NOMO-1 treated with DMSO at 0.1 percent for 48 hours (cell line): ENCODE results near the gene NAB1.

ENCODE experiments used
- DNase-seq: peaks from one replicate; lab custom pipeline; 2025; ENCODE audit not compliant: unreplicated experiment; lab: John Stamatoyannopoulos, UW

Gene NAB1

GRCh38 chr2:190637281-190637734 is 11.6 kb upstream of the NAB1 start:
- peak; percentile 8 for DNase-seq

- no peak for DNase-seq
Observed at GRCh38 chr2:190637903-190638618, 10.8 kb upstream of the NAB1 start.

GRCh38 chr2:190640117-190640516 is 8.8 kb upstream of the NAB1 start:
- DNase-seq: no peak

- DNase-seq: no peak
Observed at GRCh38 chr2:190641469-190641868, 7.4 kb upstream of the NAB1 start.

GRCh38 chr2:190646780-190647522 is 1.9 kb upstream of the NAB1 start:
- no peak for DNase-seq

- DNase-seq: peak; percentile 57
Observed at GRCh38 chr2:190648289-190649034, 421 bp upstream of the NAB1 start.

GRCh38 chr2:190649798-190650390 is 1.0 kb downstream of the NAB1 start:
- DNase-seq: peak; percentile 42

- no peak for DNase-seq
Observed at GRCh38 chr2:190651413-190651812, 2.5 kb downstream of the NAB1 start.

- DNase-seq: no peak
Observed at GRCh38 chr2:190653231-190653630, 4.3 kb downstream of the NAB1 start.

GRCh38 chr2:190653931-190654330 is 5.0 kb downstream of the NAB1 start:
- no peak for DNase-seq

GRCh38 chr2:190655113-190655512 is 6.2 kb downstream of the NAB1 start:
- no peak for DNase-seq

- DNase-seq: no peak
Observed at GRCh38 chr2:190655570-190655969, 6.7 kb downstream of the NAB1 start.

- no peak for DNase-seq
Observed at GRCh38 chr2:190656301-190656700, 7.4 kb downstream of the NAB1 start.

GRCh38 chr2:190657474-190658255 is 8.8 kb downstream of the NAB1 start:
- no peak for DNase-seq

- DNase-seq: no peak
Observed at GRCh38 chr2:190659553-190659952, 10.7 kb downstream of the NAB1 start.

GRCh38 chr2:190662754-190663153 is 13.9 kb downstream of the NAB1 start:
- no peak for DNase-seq

- DNase-seq: no peak
Observed at GRCh38 chr2:190663348-190663747, 14.5 kb downstream of the NAB1 start.

- no peak for DNase-seq
Observed at GRCh38 chr2:190663839-190664238, 15.0 kb downstream of the NAB1 start.

- DNase-seq: no peak
Observed at GRCh38 chr2:190664240-190664639, 15.4 kb downstream of the NAB1 start.

GRCh38 chr2:190666895-190667294 is 18.0 kb downstream of the NAB1 start:
- DNase-seq: no peak

- DNase-seq: no peak
Observed at GRCh38 chr2:190668892-190669291, 20.0 kb downstream of the NAB1 start.
